ENCODE data around the gene MAT2B. TPM values are rescaled to one million over a fixed set of nuclear protein-coding genes. Genes with fewer than 3 reads are reported as not detected.

The MAT2B gene
- total and polyA plus RNA-seq, 2 of the 13 experiments (the other 11 are each of a cell fraction or from before 2014, with no cell fraction given): 20.2 to 37.1 TPM

DNA sequence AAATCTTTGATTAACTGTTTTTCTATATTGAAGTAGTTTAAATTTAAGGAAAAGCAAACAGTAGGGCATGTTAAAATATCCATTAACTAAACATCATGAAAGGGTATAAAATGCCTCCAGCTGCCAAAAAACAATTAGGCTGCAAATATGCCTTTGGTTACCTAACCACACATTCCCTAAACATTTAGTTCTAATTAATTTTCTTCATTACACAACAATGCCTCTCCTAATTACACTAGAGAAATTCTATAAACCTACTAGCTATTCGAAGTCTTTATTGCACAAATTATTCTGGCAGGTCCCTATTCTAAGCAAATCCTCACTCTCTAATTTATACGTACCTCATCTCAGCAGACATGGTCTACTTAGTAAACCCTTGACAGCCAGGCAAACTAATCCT is 37.4 kb downstream of the MAT2B start:
- H3K4me1 ChIP-seq (ENCODE audit: insufficient read depth, low read length): no peaks in the 10 kb centered on the region
- no peak overlapping the region for H3K4me2 ChIP-seq (ENCODE audit: low read depth, low read length)
- no peak overlapping the region for H2AFZ ChIP-seq (ENCODE audit: low read length)
- H3K27me3 ChIP-seq (ENCODE audit: control insufficient read depth in 1 of 2, insufficient read depth in 2 of 2, low read length in 2 of 2): peaks cover 0 to 11% of the 10 kb centered on the region in 2 experiments; a peak in 2 of 5 replicates
- intact Hi-C loops (cut with micrococcal nuclease; ENCODE audit: unreplicated experiment) (no loop called here), in situ Hi-C loops (cut with HindIII; ENCODE audit: extremely low pct_ligation_motif_present, low pct_unique_long_range_greater_than_20kb) (no loop called here)
- no peak overlapping the region for H3K9ac ChIP-seq (ENCODE audit: insufficient read depth, low read depth, low read length)
- no peak overlapping the region for H3K27ac ChIP-seq (ENCODE audit: extremely low read length, insufficient read depth, low read length)
- BruUV-seq (replicated peaks): no TSS peak
- ChIA-PET POLR2A (no interaction called here), CTCF (ENCODE audit: low intra/inter-chr PET ratio, low total read pairs) (no interaction called here)
- no peaks in the 10 kb centered on the region for H3K79me2 ChIP-seq (ENCODE audit: insufficient read depth, low read length)
- no peak for FAIRE-seq
- WGBS (ENCODE audit: low lambda C conversion rate): 31% methylated on average over 2 of the region's 2 CpGs
- H4K20me1 ChIP-seq (ENCODE audit: insufficient read depth, low read length): no peaks in the 10 kb centered on the region
- ATAC-seq: no peak
- no peaks in the 10 kb centered on the region for H3K9me3 ChIP-seq (ENCODE audit: low read length)
- no peak for TF ChIP-seq ZNF724P (CRISPR knock-in tag; IDR thresholded peaks at IDR 0.05; ENCODE audit: borderline replicate concordance)
- TF ChIP-seq NFE2L1 (CRISPR knock-in tag; IDR thresholded peaks at IDR 0.05; ENCODE audit: borderline replicate concordance): no peak
- TF ChIP-seq ZNF275 (CRISPR knock-in tag; IDR thresholded peaks at IDR 0.05; ENCODE audit: borderline replicate concordance): no peak
- TF ChIP-seq, protein P1, sequence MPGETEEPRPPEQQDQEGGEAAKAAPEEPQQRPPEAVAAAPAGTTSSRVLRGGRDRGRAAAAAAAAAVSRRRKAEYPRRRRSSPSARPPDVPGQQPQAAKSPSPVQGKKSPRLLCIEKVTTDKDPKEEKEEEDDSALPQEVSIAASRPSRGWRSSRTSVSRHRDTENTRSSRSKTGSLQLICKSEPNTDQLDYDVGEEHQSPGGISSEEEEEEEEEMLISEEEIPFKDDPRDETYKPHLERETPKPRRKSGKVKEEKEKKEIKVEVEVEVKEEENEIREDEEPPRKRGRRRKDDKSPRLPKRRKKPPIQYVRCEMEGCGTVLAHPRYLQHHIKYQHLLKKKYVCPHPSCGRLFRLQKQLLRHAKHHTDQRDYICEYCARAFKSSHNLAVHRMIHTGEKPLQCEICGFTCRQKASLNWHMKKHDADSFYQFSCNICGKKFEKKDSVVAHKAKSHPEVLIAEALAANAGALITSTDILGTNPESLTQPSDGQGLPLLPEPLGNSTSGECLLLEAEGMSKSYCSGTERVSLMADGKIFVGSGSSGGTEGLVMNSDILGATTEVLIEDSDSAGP (CRISPR knock-in tag; IDR thresholded peaks at IDR 0.05; ENCODE audit: borderline replicate concordance): no peak
- TF ChIP-seq PHF8 (CRISPR knock-in tag; IDR thresholded peaks at IDR 0.05): no peak
- TF ChIP-seq ZNF775 (CRISPR knock-in tag; IDR thresholded peaks at IDR 0.05; ENCODE audit: borderline replicate concordance): no peak
- TF ChIP-seq, protein P2, sequence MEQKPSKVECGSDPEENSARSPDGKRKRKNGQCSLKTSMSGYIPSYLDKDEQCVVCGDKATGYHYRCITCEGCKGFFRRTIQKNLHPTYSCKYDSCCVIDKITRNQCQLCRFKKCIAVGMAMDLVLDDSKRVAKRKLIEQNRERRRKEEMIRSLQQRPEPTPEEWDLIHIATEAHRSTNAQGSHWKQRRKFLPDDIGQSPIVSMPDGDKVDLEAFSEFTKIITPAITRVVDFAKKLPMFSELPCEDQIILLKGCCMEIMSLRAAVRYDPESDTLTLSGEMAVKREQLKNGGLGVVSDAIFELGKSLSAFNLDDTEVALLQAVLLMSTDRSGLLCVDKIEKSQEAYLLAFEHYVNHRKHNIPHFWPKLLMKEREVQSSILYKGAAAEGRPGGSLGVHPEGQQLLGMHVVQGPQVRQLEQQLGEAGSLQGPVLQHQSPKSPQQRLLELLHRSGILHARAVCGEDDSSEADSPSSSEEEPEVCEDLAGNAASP (CRISPR knock-in tag; IDR thresholded peaks at IDR 0.05; ENCODE audit: borderline replicate concordance): no peak
- no peak for TF ChIP-seq KAT7 (CRISPR knock-in tag; IDR thresholded peaks at IDR 0.05; ENCODE audit: borderline replicate concordance)
- TF ChIP-seq FOXK2 (IDR thresholded peaks at IDR 0.05): no peak
- TF ChIP-seq ZZZ3 (CRISPR knock-in tag; IDR thresholded peaks at IDR 0.05; ENCODE audit: borderline replicate concordance): no peak
- TF ChIP-seq SNAPC2 (CRISPR knock-in tag; IDR thresholded peaks at IDR 0.05): no peak
- TF ChIP-seq STAG1 (CRISPR knock-in tag; IDR thresholded peaks at IDR 0.05): no peak
- no peak for TF ChIP-seq ZBTB39 (CRISPR knock-in tag; IDR thresholded peaks at IDR 0.05)
- TF ChIP-seq ZNF260 (CRISPR knock-in tag; IDR thresholded peaks at IDR 0.05; ENCODE audit: borderline replicate concordance, low read depth): no peak
- no peak for TF ChIP-seq ATF4 (CRISPR knock-in tag; IDR thresholded peaks at IDR 0.05)
- no peak for TF ChIP-seq FOXO1 (CRISPR knock-in tag; IDR thresholded peaks at IDR 0.05)
- TF ChIP-seq PHB2 (IDR thresholded peaks at IDR 0.05; ENCODE audit: partially characterized antibody): no peak
- no peaks in the 10 kb centered on the region for H3K36me3 ChIP-seq (replicated peaks in 1 of 2; ENCODE audit: control insufficient read depth in 1 of 2, insufficient read depth in 2 of 2, low read length in 2 of 2)
- no peak overlapping the region for H3K4me3 ChIP-seq (replicated peaks in 1 of 3; ENCODE audit: insufficient read depth in 1 of 3, low read depth in 2 of 3, low read length in 3 of 3)
- DNase-seq (ENCODE audit: low spot score): no peak
